Measurements from ENCODE around the gene CSTF3. TPM values are rescaled to one million over a fixed set of nuclear protein-coding genes. Genes with fewer than 3 reads are reported as not detected.
A peak's percentile ranks its signal among the peaks of the same experiment; 100 is the strongest.
"Not testable (repeated sequence)": the region's sequence is repeated elsewhere in the genome, so short reads cannot be mapped to it uniquely, and the experiment has no call there.

Gene CSTF3
- total RNA-seq, 2 experiments from 2014 or later, result 26.5 to 27.3 TPM

- Mint-ChIP-seq H3K4me3 (no peak overlapping the region), H3K4me1 (ENCODE audit: low read depth) (peaks cover 9% of the 10 kb centered on the region), H3K36me3 (ENCODE audit: low read depth) (no peaks in the 10 kb centered on the region), H3K27me3 (ENCODE audit: low read depth) (no peaks in the 10 kb centered on the region), H3K9me3 (no peaks in the 10 kb centered on the region), H3K27ac (no peak overlapping the region)
- intact Hi-C loops (cut with micrococcal nuclease), result no loop called here
- no peak for DNase-seq
- CTCF ChIA-PET, result interaction anchor here (0.8 kb wide), 1 partner anchor 1623 kb away, joined by 3 read pairs; no protein-coding TSS in a partner anchor
Measured at GRCh38 chr11:33178443-33179180, 17.3 kb upstream of the CSTF3 start.

- Mint-ChIP-seq H3K36me3 (ENCODE audit: low read depth) (no peaks in the 10 kb centered on the region), H3K27ac (no peak overlapping the region), H3K9me3 (no peaks in the 10 kb centered on the region), H3K4me3 (no peak overlapping the region), H3K4me1 (ENCODE audit: low read depth) (peaks cover 9% of the 10 kb centered on the region), H3K27me3 (ENCODE audit: low read depth) (no peaks in the 10 kb centered on the region)
- intact Hi-C loops (cut with micrococcal nuclease), result no loop called here
- DNase-seq, result no peak
- CTCF ChIA-PET, result interaction anchor here (1.1 to 1.3 kb wide), 2 partner anchors 11 to 512 kb away, joined by 3 to 7 read pairs; no protein-coding TSS in a partner anchor
Measured at GRCh38 chr11:33177676-33178336, 16.5 kb upstream of the CSTF3 start.

GRCh38 chr11:33176760-33177159, 15.5 kb upstream of the CSTF3 start:
- H3K27ac Mint-ChIP-seq; intact Hi-C loops (cut with micrococcal nuclease); H3K27me3 Mint-ChIP-seq (ENCODE audit: low read depth); H3K4me1 Mint-ChIP-seq (ENCODE audit: low read depth); H3K9me3 Mint-ChIP-seq; H3K36me3 Mint-ChIP-seq (ENCODE audit: low read depth); H3K4me3 Mint-ChIP-seq; DNase-seq: not testable (repeated sequence)
- CTCF ChIA-PET, result interaction anchor here (1.1 to 1.3 kb wide), 4 partner anchors 10 to 513 kb away, joined by 3 to 7 read pairs (median 4); no protein-coding TSS in a partner anchor

- intact Hi-C loops (cut with micrococcal nuclease), result no loop called here
- no peak for DNase-seq
- no peak overlapping the region for H3K27ac Mint-ChIP-seq
- no peak overlapping the region for H3K4me3 Mint-ChIP-seq
- H3K9me3 Mint-ChIP-seq, result no peaks in the 10 kb centered on the region
- no peaks in the 10 kb centered on the region for H3K27me3 Mint-ChIP-seq (ENCODE audit: low read depth)
- H3K36me3 Mint-ChIP-seq (ENCODE audit: low read depth), result no peaks in the 10 kb centered on the region
- CTCF ChIA-PET, result interaction anchor here (0.6 to 1.1 kb wide), 2 partner anchors 12 to 178 kb away, joined by 4 read pairs; partner anchors contain the start of gene CSTF3
- H3K4me1 Mint-ChIP-seq (ENCODE audit: low read depth), result no peaks in the 10 kb centered on the region
Measured at GRCh38 chr11:33172996-33173395, 11.7 kb upstream of the CSTF3 start.

- Mint-ChIP-seq H3K9me3 (no peaks in the 10 kb centered on the region), H3K27me3 (ENCODE audit: low read depth) (no peaks in the 10 kb centered on the region), H3K4me1 (ENCODE audit: low read depth) (no peaks in the 10 kb centered on the region), H3K27ac (no peak overlapping the region), H3K4me3 (no peak overlapping the region), H3K36me3 (ENCODE audit: low read depth) (no peaks in the 10 kb centered on the region)
- DNase-seq, result no peak
- CTCF ChIA-PET, result no interaction called here
- intact Hi-C loops (cut with micrococcal nuclease), result no loop called here
Measured at GRCh38 chr11:33172345-33172744, 11.1 kb upstream of the CSTF3 start.

- H3K4me1 Mint-ChIP-seq (ENCODE audit: low read depth), result no peaks in the 10 kb centered on the region
- DNase-seq, result no peak
- no peaks in the 10 kb centered on the region for H3K36me3 Mint-ChIP-seq (ENCODE audit: low read depth)
- H3K27ac Mint-ChIP-seq, result no peak overlapping the region
- H3K27me3 Mint-ChIP-seq (ENCODE audit: low read depth), result no peaks in the 10 kb centered on the region
- H3K4me3 Mint-ChIP-seq, result no peak overlapping the region
- H3K9me3 Mint-ChIP-seq, result no peaks in the 10 kb centered on the region
- CTCF ChIA-PET, result interaction anchor here (0.7 kb wide), 1 partner anchor 93 kb away, joined by 3 read pairs; no protein-coding TSS in a partner anchor
- intact Hi-C loops (cut with micrococcal nuclease), result no loop called here
Measured at GRCh38 chr11:33171251-33171650, 10.0 kb upstream of the CSTF3 start.

- Mint-ChIP-seq H3K9me3 (no peaks in the 10 kb centered on the region), H3K4me1 (ENCODE audit: low read depth) (no peaks in the 10 kb centered on the region), H3K27ac (no peak overlapping the region), H3K27me3 (ENCODE audit: low read depth) (no peaks in the 10 kb centered on the region), H3K4me3 (no peak overlapping the region), H3K36me3 (ENCODE audit: low read depth) (no peaks in the 10 kb centered on the region)
- CTCF ChIA-PET, result no interaction called here
- intact Hi-C loops (cut with micrococcal nuclease), result loop anchor here (10.0 kb wide), 1 partner anchor 656 kb away; no protein-coding TSS in a partner anchor
- no peak for DNase-seq
Measured at GRCh38 chr11:33168709-33169200, 7.5 kb upstream of the CSTF3 start.

GRCh38 chr11:33162831-33163230, 1.6 kb upstream of the CSTF3 start:
- Mint-ChIP-seq H3K4me3 (peak overlapping the region; percentile 35), H3K4me1 (ENCODE audit: low read depth) (peaks cover 29% of the 10 kb centered on the region), H3K9me3 (no peaks in the 10 kb centered on the region), H3K27me3 (ENCODE audit: low read depth) (no peaks in the 10 kb centered on the region), H3K27ac (no peak overlapping the region), H3K36me3 (ENCODE audit: low read depth) (peaks cover 19% of the 10 kb centered on the region)
- no peak for DNase-seq
- intact Hi-C loops (cut with micrococcal nuclease), result loop anchor here (5.0 to 10.0 kb wide), 4 partner anchors 201 to 1076 kb away; partner anchors contain the start of gene CD59
- CTCF ChIA-PET, result no interaction called here

GRCh38 chr11:33160587-33160986, 693 bp downstream of the CSTF3 start:
- peaks cover 48% of the 10 kb centered on the region for H3K4me1 Mint-ChIP-seq (ENCODE audit: low read depth)
- H3K9me3 Mint-ChIP-seq, result no peaks in the 10 kb centered on the region
- DNase-seq, result no peak
- H3K27me3 Mint-ChIP-seq (ENCODE audit: low read depth), result no peaks in the 10 kb centered on the region
- peaks cover 24% of the 10 kb centered on the region for H3K36me3 Mint-ChIP-seq (ENCODE audit: low read depth)
- CTCF ChIA-PET, result interaction anchor here (0.5 to 1.8 kb wide), 3 partner anchors 13 to 90 kb away, joined by 3 to 4 read pairs (median 3); no protein-coding TSS in a partner anchor
- H3K27ac Mint-ChIP-seq, result peak overlapping the region; percentile 99
- intact Hi-C loops (cut with micrococcal nuclease), result loop anchor here (5.0 to 10.0 kb wide), 4 partner anchors 198 to 1073 kb away; partner anchors contain the start of gene CD59
- H3K4me3 Mint-ChIP-seq, result peak overlapping the region; percentile 100

- Mint-ChIP-seq H3K4me3 (peak overlapping the region; percentile 100), H3K27ac (peak overlapping the region; percentile 99), H3K27me3 (ENCODE audit: low read depth) (no peaks in the 10 kb centered on the region), H3K4me1 (ENCODE audit: low read depth) (peaks cover 50% of the 10 kb centered on the region), H3K9me3 (no peaks in the 10 kb centered on the region), H3K36me3 (ENCODE audit: low read depth) (peaks cover 27% of the 10 kb centered on the region)
- CTCF ChIA-PET, result interaction anchor here (0.5 to 1.8 kb wide), 3 partner anchors 14 to 89 kb away, joined by 3 to 4 read pairs (median 3); no protein-coding TSS in a partner anchor
- DNase-seq, result no peak
- intact Hi-C loops (cut with micrococcal nuclease), result loop anchor here (5.0 to 10.0 kb wide), 4 partner anchors 198 to 1073 kb away; partner anchors contain the start of gene CD59
Measured at GRCh38 chr11:33160136-33160535, 1.1 kb downstream of the CSTF3 start.

- DNase-seq; H3K27ac Mint-ChIP-seq; intact Hi-C loops (cut with micrococcal nuclease); H3K9me3 Mint-ChIP-seq; H3K27me3 Mint-ChIP-seq (ENCODE audit: low read depth): not testable (repeated sequence)
- H3K36me3 Mint-ChIP-seq (ENCODE audit: low read depth), result peaks cover 32% of the 10 kb centered on the region
- CTCF ChIA-PET, result interaction anchor here (0.6 kb wide), 1 partner anchor 1015 kb away, joined by 3 read pairs; no protein-coding TSS in a partner anchor
- peaks cover 54% of the 10 kb centered on the region for H3K4me1 Mint-ChIP-seq (ENCODE audit: low read depth)
- peak overlapping the region; percentile 100 for H3K4me3 Mint-ChIP-seq
Measured at GRCh38 chr11:33159378-33159867, 1.9 kb downstream of the CSTF3 start.
